Stimulated activated naive CD8-positive, alpha-beta T cell treated with anti-CD3 and anti-CD28 coated beads, Interleukin-15, amount 100 ng/mL, for 72 hours (primary cell): Measurements from ENCODE around the gene XRCC3.
"Not testable (repeated sequence)": the region's sequence is repeated elsewhere in the genome, so short reads cannot be mapped to it uniquely, and the experiment has no call there.

ENCODE experiments used
- ATAC-seq: fragments of 150-1000 bp; cut with Tn5 transposase; 2 replicates; pipeline ENCODE4 v1.10.0; 2021; ENCODE audit warnings: mild to moderate bottlenecking, moderate library complexity
- DNase-seq, 2 donors: peaks; one replicate each; pipeline ENCODE4 v3.0.0; 2021 to 2022
- H3K27ac Mint-ChIP-seq, 2 donors: one replicate each; pipeline ENCODE4 v1.8.0; 2022; ENCODE audit warnings: mild to moderate bottlenecking in 2 of 2, mixed read lengths in 2 of 2, moderate library complexity in 2 of 2
- H3K27me3 Mint-ChIP-seq: one replicate; pipeline ENCODE4 v1.8.0; 2022; ENCODE audit warnings: mixed read lengths
- H3K4me1 Mint-ChIP-seq: one replicate; pipeline ENCODE4 v1.8.0; 2022; ENCODE audit warnings: mild to moderate bottlenecking, mixed read lengths
- H3K4me3 Mint-ChIP-seq, 2 donors: one replicate each; pipeline ENCODE4 v1.8.0; 2022; ENCODE audit warnings: mild to moderate bottlenecking in 2 of 2, mixed read lengths in 2 of 2, moderate library complexity in 1 of 2
- H3K9me3 Mint-ChIP-seq, 2 donors: one replicate each; pipeline ENCODE4 v1.8.0; 2022; ENCODE audit warnings: mixed read lengths in 2 of 2

The XRCC3 gene

GRCh38 chr14:103662591-103662990 is 52.7 kb downstream of the XRCC3 start:
- Mint-ChIP-seq H3K27ac (no peak overlapping the region), H3K9me3 (no peaks in the 10 kb centered on the region), H3K4me1 (no peaks in the 10 kb centered on the region), H3K4me3 (no peak overlapping the region), H3K27me3 (no peaks in the 10 kb centered on the region)
- DNase-seq (no peak), ATAC-seq (no peak)

DNA sequence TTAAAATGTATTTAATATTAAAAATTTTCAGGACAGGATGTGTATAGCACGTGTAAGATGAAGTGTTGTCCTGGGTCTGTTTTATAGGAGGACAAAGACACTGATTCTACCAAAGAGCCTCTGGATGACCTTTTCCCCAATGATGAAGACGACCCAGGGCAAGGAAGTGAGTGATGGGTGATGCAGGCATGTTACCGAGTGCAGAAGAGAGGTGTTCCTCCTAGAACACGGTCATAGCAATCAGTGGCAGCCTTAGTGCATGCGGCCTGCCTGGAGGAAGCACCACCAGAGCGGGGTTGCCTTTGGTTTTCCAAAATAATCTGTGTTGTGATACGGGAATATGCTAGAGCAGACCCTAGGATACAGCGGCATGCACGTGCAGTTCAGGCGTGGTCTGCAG is 53.2 kb downstream of the XRCC3 start:
- Mint-ChIP-seq H3K4me1 (no peaks in the 10 kb centered on the region), H3K4me3 (no peak overlapping the region), H3K9me3 (no peaks in the 10 kb centered on the region), H3K27ac (peak overlapping the region in 1 of 2 donors; percentile 7), H3K27me3 (no peaks in the 10 kb centered on the region)
- no peak for DNase-seq
- no peak for ATAC-seq

DNA sequence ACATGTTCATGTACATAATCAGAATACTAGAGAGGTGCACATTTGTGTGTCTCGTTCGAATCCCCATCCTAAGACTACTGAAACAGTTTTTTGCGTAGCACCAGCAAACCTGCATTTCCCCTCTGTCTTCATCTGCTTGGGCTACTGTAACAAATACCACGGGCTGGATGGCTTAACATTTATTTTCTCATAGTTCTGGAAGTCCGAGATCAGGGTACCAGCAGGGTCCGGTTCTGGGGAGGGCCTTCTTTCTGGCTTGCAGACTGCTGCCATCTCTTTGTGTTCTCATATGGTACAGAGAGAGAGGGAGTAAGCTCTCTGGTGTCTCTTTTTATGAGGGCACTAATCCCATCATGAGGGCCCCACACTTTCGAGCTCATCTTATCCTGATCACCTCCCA is 55.6 kb downstream of the XRCC3 start:
- Mint-ChIP-seq H3K27ac (no peak overlapping the region), H3K27me3 (no peaks in the 10 kb centered on the region)

DNA sequence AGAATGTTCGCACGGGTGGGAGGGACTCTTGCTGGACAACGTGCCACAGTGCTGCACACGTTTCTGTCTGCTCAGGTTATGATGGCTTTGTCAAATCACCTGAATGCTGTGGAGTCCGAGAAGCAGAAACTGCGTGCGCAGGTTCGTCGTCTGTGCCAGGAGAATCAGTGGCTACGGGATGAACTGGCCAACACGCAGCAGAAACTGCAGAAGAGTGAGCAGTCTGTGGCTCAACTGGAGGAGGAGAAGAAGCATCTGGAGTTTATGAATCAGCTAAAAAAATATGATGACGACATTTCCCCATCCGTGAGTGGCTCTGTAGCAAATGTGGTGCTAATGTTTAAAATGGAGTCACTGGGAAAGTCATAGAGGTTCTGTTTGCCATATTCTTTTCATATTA is 57.8 kb downstream of the XRCC3 start:
- ATAC-seq (no peak), DNase-seq (no peak)
- H3K4me3 Mint-ChIP-seq = no peak overlapping the region
- no peaks in the 10 kb centered on the region for H3K4me1 Mint-ChIP-seq
- H3K27me3 Mint-ChIP-seq = no peaks in the 10 kb centered on the region
- no peak overlapping the region for H3K27ac Mint-ChIP-seq
- no peaks in the 10 kb centered on the region for H3K9me3 Mint-ChIP-seq

More for the DNA sequence above, 55.6 kb downstream of the XRCC3 start:
- Mint-ChIP-seq H3K9me3 (no peaks in the 10 kb centered on the region), H3K4me3 (no peak overlapping the region), H3K4me1 (no peaks in the 10 kb centered on the region)
- DNase-seq (no peak), ATAC-seq (no peak)

DNA sequence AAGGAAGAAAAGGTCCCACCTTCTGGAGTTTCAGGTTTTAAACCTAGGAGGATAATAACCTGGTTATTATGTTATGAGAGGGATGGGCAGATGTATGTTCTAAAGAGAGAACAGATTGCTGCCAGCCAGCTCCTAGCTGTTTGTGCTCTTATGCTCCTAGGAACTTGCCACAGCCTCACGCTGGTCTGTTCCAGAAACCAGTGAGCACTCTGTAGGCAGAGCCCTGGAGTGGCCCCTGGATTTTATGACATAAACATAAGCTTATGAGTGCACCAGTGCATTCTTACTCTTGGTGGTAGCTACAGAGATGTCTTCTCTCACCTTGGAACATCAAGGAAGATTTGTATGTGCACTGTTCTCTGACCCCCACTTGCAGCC is 58.5 kb downstream of the XRCC3 start:
- Mint-ChIP-seq H3K27me3 (no peaks in the 10 kb centered on the region), H3K27ac (no peak overlapping the region), H3K9me3 (no peaks in the 10 kb centered on the region), H3K4me1 (peaks cover 3% of the 10 kb centered on the region), H3K4me3 (no peak overlapping the region)
- no peak for ATAC-seq
- no peak for DNase-seq

GRCh38 chr14:103656031-103656755 is 59.1 kb downstream of the XRCC3 start:
- Mint-ChIP-seq H3K9me3 (no peaks in the 10 kb centered on the region), H3K27ac (peak overlapping the region in 1 of 2 donors; percentile 87), H3K4me1 (peaks cover 7% of the 10 kb centered on the region), H3K27me3 (no peaks in the 10 kb centered on the region), H3K4me3 (no peak overlapping the region)
- DNase-seq (no peak), ATAC-seq (no peak)

- H3K27ac Mint-ChIP-seq = peak overlapping the region; percentile 79 to 88
- H3K9me3 Mint-ChIP-seq = no peaks in the 10 kb centered on the region
- DNase-seq (no peak), ATAC-seq (no peak)
- no peaks in the 10 kb centered on the region for H3K27me3 Mint-ChIP-seq
- H3K4me1 Mint-ChIP-seq = peaks cover 7% of the 10 kb centered on the region
- H3K4me3 Mint-ChIP-seq = no peak overlapping the region
Measured at GRCh38 chr14:103654619-103655018, 60.6 kb downstream of the XRCC3 start.

GRCh38 chr14:103653805-103654204 is 61.4 kb downstream of the XRCC3 start:
- H3K4me1 Mint-ChIP-seq = peaks cover 7% of the 10 kb centered on the region
- no peaks in the 10 kb centered on the region for H3K9me3 Mint-ChIP-seq
- H3K27me3 Mint-ChIP-seq = no peaks in the 10 kb centered on the region
- H3K27ac Mint-ChIP-seq = peak overlapping the region in 1 of 2 donors; percentile 65
- DNase-seq (no peak), ATAC-seq (no peak)
- H3K4me3 Mint-ChIP-seq = no peak overlapping the region

DNA sequence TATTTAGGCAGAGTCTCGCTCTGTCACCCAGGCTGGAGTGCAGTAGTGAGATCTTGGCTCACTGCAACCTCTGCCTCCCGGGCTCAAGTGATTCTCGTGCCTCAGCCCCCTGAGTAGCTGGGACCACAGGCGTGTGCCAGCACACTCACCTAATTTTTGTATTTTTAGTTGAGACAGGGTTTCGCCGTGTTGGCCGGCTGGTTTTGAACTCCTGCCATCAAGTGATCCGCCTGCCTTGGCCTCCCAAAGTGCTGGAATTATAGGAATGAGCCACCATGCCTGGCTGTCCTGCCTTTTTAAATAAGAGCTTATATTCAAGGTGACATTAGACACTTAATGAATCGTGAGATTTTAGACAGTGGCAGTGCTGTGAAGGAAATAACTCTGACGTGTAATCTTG is 61.9 kb downstream of the XRCC3 start:
- not testable (repeated sequence) for H3K4me1 Mint-ChIP-seq, H3K4me3 Mint-ChIP-seq, H3K9me3 Mint-ChIP-seq, ATAC-seq, H3K27me3 Mint-ChIP-seq, DNase-seq, H3K27ac Mint-ChIP-seq

- H3K27ac Mint-ChIP-seq = no peak overlapping the region
- no peaks in the 10 kb centered on the region for H3K9me3 Mint-ChIP-seq
- no peaks in the 10 kb centered on the region for H3K27me3 Mint-ChIP-seq
- H3K4me1 Mint-ChIP-seq = peaks cover 7% of the 10 kb centered on the region
- ATAC-seq (no peak), DNase-seq (no peak)
- H3K4me3 Mint-ChIP-seq = no peak overlapping the region
Measured at GRCh38 chr14:103652806-103653205, 62.4 kb downstream of the XRCC3 start.

DNA sequence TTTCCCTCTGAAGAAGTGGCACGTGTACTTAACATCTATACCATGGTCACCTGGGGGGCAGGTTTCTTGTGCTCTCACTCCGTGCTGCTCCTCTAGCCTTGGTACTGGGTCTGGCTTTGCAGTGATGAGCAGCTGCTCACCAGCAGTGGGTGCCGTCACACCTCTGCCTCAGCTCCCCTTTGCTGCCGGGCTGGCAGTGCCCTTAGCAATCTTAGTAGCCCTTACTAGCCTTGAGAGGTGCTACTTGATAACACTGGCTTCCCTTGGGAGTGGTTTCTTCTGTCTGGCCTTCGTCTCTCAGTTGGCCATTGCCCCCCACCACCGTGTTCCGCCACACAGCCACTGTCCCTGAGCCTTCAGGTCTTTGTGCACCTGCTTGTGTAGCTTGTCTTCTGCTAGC is 63.7 kb downstream of the XRCC3 start:
- peak overlapping the region in 1 of 2 donors; percentile 63 for H3K27ac Mint-ChIP-seq
- ATAC-seq = no peak

DNA sequence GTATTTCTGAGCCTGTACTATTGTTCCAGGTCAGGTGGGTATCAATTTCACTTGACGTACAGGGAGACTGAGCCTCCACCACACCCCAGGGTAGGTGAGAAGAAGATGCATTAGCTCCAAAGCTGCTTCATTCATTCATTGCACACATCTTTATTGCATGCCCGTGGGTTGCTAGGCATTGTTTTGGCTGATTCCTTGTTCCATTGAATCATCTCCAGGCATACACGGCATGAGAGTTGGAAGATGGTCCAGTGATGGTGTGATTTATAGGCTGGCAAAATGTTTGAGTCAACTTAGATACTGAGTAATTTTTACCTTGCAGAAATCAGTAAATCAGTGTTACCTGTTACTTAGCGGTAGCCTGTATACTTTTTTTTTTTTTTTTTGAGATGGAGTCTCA is 65.0 kb downstream of the XRCC3 start:
- Mint-ChIP-seq H3K9me3 (no peaks in the 10 kb centered on the region), H3K4me1 (peaks cover 14% of the 10 kb centered on the region), H3K4me3 (no peak overlapping the region), H3K27ac (no peak overlapping the region), H3K27me3 (no peaks in the 10 kb centered on the region)
- ATAC-seq (no peak), DNase-seq (no peak)

More for the DNA sequence above, 63.7 kb downstream of the XRCC3 start:
- Mint-ChIP-seq H3K9me3 (no peaks in the 10 kb centered on the region), H3K4me1 (peaks cover 7% of the 10 kb centered on the region), H3K27me3 (no peaks in the 10 kb centered on the region), H3K4me3 (no peak overlapping the region)
- DNase-seq = no peak

DNA sequence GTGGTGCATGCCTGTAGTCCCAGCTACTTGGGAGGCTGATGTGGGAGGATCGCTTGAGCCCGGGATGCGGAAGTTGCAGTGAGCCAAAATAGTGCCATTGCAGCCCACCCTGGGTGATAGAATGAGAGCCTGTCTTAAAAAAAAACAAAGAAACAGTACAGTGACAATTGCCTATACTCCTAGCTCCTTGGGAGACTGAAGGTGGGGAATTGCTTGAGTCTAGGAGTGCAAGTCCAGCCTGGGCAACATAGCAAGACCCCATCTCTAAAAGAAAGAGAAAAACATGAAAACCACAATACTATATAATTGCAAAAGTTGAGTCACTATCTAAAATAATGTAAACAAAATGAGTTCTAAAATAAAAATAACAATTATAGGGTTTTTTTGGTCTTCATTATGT is 66.2 kb downstream of the XRCC3 start:
- ATAC-seq (no peak), DNase-seq (no peak)
- no peaks in the 10 kb centered on the region for H3K27me3 Mint-ChIP-seq
- H3K4me1 Mint-ChIP-seq = peaks cover 18% of the 10 kb centered on the region
- H3K4me3 Mint-ChIP-seq = no peak overlapping the region
- H3K27ac Mint-ChIP-seq = no peak overlapping the region
- H3K9me3 Mint-ChIP-seq = no peaks in the 10 kb centered on the region
